K562 (cell line): Measurements from ENCODE around the gene CLCA1.

Experiments used
- CTCF ChIP-seq, 3 experiments: IDR thresholded peaks in 2 of 3; conservative IDR thresholded peaks in 1 of 3; 2 replicates each; pipeline ENCODE4 v1.5.1; 2011 to 2012; ENCODE audit warnings: low read length in 3 of 3, mild to moderate bottlenecking in 3 of 3, control low read depth in 2 of 3, improper control_type of control experiment in 1 of 3, inconsistent platforms in 1 of 3, low read depth in 1 of 3, mixed read lengths in 1 of 3, moderate library complexity in 1 of 3; ENCODE audit not compliant: insufficient read depth in 2 of 3
- FOXJ3 ChIP-seq: sonication (generic); formaldehyde crosslinking; IDR thresholded peaks from 2 replicates; pipeline ENCODE4 v1.4.0; 2020; ENCODE audit warnings: mild to moderate bottlenecking, missing genetic modification reagents
- HCFC1 ChIP-seq: IDR thresholded peaks from 2 replicates; pipeline ENCODE4 v1.6.1; 2012; ENCODE audit warnings: low read depth, low read length, improper control_type of control experiment
- JUNB ChIP-seq: fragments of 450-650 bp; formaldehyde crosslinking; conservative IDR thresholded peaks from 2 replicates; pipeline ENCODE4 v1.4.0; 2020; ENCODE audit warnings: mild to moderate bottlenecking
- MEF2D ChIP-seq: conservative IDR thresholded peaks from 2 replicates; pipeline ENCODE4 v1.6.1; 2016; ENCODE audit warnings: low read depth, missing genetic modification characterization, missing compliant biosample characterization
- NCOA2 ChIP-seq, 2 experiments: fragments of 450-650 bp; IDR thresholded peaks; 2 replicates each; pipeline ENCODE4 v1.6.1; 2018; ENCODE audit warnings: mild to moderate bottlenecking in 2 of 2, moderate library complexity in 1 of 2; ENCODE audit not compliant: partially characterized antibody in 2 of 2
- RAD21 ChIP-seq, 2 experiments: fragments of 250-450 bp in 1 of 2; fragments of 450-650 bp in 1 of 2; sonication (Bioruptor Pico) in 1 of 2; formaldehyde crosslinking in 1 of 2; IDR thresholded peaks in 1 of 2; conservative IDR thresholded peaks in 1 of 2; 2 replicates each; pipeline versions ENCODE4 v1.4.0 to v1.8.0; 2020 to 2022; ENCODE audit warnings: mild to moderate bottlenecking in 2 of 2, moderate library complexity in 1 of 2
- RBFOX2 ChIP-seq: fragments of 200-400 bp; formaldehyde crosslinking; IDR thresholded peaks from 2 replicates; pipeline ENCODE4 v1.6.1; 2017; ENCODE audit warnings: low read depth, mild to moderate bottlenecking, low read length, moderate library complexity
- SRSF1 ChIP-seq: fragments of 200-400 bp; formaldehyde crosslinking; IDR thresholded peaks from 2 replicates; pipeline ENCODE4 v1.6.1; 2017; ENCODE audit warnings: mild to moderate bottlenecking, low read depth, low read length, moderate library complexity
- U2AF2 ChIP-seq: fragments of 200-400 bp; formaldehyde crosslinking; optimal IDR thresholded peaks from 2 replicates; pipeline ENCODE3; 2017; ENCODE audit warnings: low read depth, mild to moderate bottlenecking, low read length
- ZNF121 ChIP-seq: sonication (generic); formaldehyde crosslinking; conservative IDR thresholded peaks from 2 replicates; pipeline ENCODE4 v1.8.0; 2022; ENCODE audit warnings: missing genetic modification reagents
- TF ChIP-seq, protein P1 (sequence below): fragments of 450-650 bp; formaldehyde crosslinking; IDR thresholded peaks from 2 replicates; pipeline ENCODE4 v1.4.0; 2020; ENCODE audit warnings: mild to moderate bottlenecking, moderate library complexity
- TF ChIP-seq, protein P2 (sequence below): sonication (generic); formaldehyde crosslinking; IDR thresholded peaks from 2 replicates; pipeline ENCODE4 v1.4.0; 2020; ENCODE audit warnings: mild to moderate bottlenecking, missing genetic modification reagents

DNA sequence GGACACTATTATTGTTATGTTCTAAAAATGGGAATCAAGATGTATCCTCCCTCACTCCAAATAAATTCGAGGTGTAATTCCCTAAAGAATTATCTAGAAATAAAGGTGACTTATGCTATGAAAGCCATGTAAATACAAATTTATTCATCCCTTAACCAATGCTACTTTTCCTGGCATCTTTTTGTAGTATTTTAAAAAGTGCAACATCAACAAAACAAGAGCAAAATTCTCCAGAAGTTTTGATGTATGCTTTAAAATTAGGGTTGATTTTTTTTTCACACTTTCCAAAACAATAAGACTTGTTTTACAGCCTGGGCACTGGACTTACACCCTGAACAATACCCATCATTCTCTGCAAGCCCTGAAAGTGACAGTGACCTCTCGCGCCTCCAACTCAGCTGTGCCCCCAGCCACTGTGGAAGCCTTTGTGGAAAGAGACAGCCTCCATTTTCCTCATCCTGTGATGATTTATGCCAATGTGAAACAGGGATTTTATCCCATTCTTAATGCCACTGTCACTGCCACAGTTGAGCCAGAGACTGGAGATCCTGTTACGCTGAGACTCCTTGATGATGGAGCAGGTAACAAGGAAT is 21.4 kb upstream of the CLCA1 start:
- TF ChIP-seq, protein P1, sequence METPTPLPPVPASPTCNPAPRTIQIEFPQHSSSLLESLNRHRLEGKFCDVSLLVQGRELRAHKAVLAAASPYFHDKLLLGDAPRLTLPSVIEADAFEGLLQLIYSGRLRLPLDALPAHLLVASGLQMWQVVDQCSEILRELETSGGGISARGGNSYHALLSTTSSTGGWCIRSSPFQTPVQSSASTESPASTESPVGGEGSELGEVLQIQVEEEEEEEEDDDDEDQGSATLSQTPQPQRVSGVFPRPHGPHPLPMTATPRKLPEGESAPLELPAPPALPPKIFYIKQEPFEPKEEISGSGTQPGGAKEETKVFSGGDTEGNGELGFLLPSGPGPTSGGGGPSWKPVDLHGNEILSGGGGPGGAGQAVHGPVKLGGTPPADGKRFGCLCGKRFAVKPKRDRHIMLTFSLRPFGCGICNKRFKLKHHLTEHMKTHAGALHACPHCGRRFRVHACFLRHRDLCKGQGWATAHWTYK (CRISPR knock-in tag), result no peak
- TF ChIP-seq FOXJ3, result no peak
- no peak for TF ChIP-seq JUNB (CRISPR knock-in tag)
- no peak for TF ChIP-seq ZNF121 (CRISPR knock-in tag)
- TF ChIP-seq, protein P2, sequence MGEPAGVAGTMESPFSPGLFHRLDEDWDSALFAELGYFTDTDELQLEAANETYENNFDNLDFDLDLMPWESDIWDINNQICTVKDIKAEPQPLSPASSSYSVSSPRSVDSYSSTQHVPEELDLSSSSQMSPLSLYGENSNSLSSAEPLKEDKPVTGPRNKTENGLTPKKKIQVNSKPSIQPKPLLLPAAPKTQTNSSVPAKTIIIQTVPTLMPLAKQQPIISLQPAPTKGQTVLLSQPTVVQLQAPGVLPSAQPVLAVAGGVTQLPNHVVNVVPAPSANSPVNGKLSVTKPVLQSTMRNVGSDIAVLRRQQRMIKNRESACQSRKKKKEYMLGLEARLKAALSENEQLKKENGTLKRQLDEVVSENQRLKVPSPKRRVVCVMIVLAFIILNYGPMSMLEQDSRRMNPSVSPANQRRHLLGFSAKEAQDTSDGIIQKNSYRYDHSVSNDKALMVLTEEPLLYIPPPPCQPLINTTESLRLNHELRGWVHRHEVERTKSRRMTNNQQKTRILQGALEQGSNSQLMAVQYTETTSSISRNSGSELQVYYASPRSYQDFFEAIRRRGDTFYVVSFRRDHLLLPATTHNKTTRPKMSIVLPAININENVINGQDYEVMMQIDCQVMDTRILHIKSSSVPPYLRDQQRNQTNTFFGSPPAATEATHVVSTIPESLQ (CRISPR knock-in tag), result no peak
- TF ChIP-seq RBFOX2, result no peak
- no peak for TF ChIP-seq U2AF2
- no peak for TF ChIP-seq MEF2D (tag)
- TF ChIP-seq NCOA2 (IDR thresholded peaks at IDR 0.05; ENCODE audit: partially characterized antibody in 2 of 2), result no peak
- no peak for TF ChIP-seq CTCF (IDR thresholded peaks at IDR 0.05 in 2 of 3, conservative IDR thresholded peaks at IDR 0.05 in 1 of 3; ENCODE audit: insufficient read depth in 2 of 3, low read depth in 1 of 3, low read length in 3 of 3)
- TF ChIP-seq HCFC1, result no peak
- TF ChIP-seq SRSF1, result no peak
- TF ChIP-seq RAD21 (CRISPR knock-in tag; conservative IDR thresholded peaks at IDR 0.05 in 1 of 2, IDR thresholded peaks at IDR 0.05 in 1 of 2), result no peak
